Endothelial cell (in vitro differentiated cells): ENCODE results near the gene IL10RA. TPM values are rescaled to one million over a fixed set of nuclear protein-coding genes. Genes with fewer than 3 reads are reported as not detected.

Source experiments
- DNase-seq: peaks from one replicate; pipeline ENCODE4 v3.0.0; 2021; ENCODE audit warnings: low spot score
- H3K27ac Mint-ChIP-seq: one replicate; pipeline ENCODE4 v1.8.0; 2021; ENCODE audit warnings: mixed read lengths, inconsistent platforms; ENCODE audit not compliant: unreplicated experiment
- H3K27me3 Mint-ChIP-seq: one replicate; pipeline ENCODE4 v1.8.0; 2021; ENCODE audit warnings: mild to moderate bottlenecking, moderate library complexity, mixed read lengths, inconsistent platforms; ENCODE audit not compliant: unreplicated experiment
- H3K36me3 Mint-ChIP-seq: one replicate; pipeline ENCODE4 v1.8.0; 2021; ENCODE audit warnings: mild to moderate bottlenecking, low read depth, mixed read lengths, inconsistent platforms; ENCODE audit not compliant: unreplicated experiment
- H3K4me1 Mint-ChIP-seq: one replicate; pipeline ENCODE4 v1.8.0; 2021; ENCODE audit warnings: mild to moderate bottlenecking, mixed read lengths, inconsistent platforms; ENCODE audit not compliant: unreplicated experiment
- H3K4me3 Mint-ChIP-seq: one replicate; pipeline ENCODE4 v1.8.0; 2021; ENCODE audit warnings: mild to moderate bottlenecking, mixed read lengths, inconsistent platforms; ENCODE audit not compliant: unreplicated experiment
- H3K9me3 Mint-ChIP-seq: one replicate; pipeline ENCODE4 v1.8.0; 2021; ENCODE audit warnings: mixed read lengths, inconsistent platforms; ENCODE audit not compliant: unreplicated experiment
- total RNA-seq: library from RNA; stranded (reverse); fragmentation: NEBNext Ultra II Directional; extraction: Animal tissue kit (Norgen Biotek cat#: 25700); gene quantifications from one replicate; pipeline ENCODE4 v1.2.1, GENCODE V29; 2021; ENCODE audit not compliant: unreplicated experiment
- TF ChIP-seq, protein P1 (sequence below): fragments of 200-600 bp; sonication (generic); IDR thresholded peaks from one replicate; pipeline ENCODE4 v1.5.0; 2021; ENCODE audit warnings: antibody characterized with exemption; ENCODE audit not compliant: unreplicated experiment

Gene IL10RA
- total RNA-seq, 1 donor from 2014 or later, result 0.82 TPM

DNA sequence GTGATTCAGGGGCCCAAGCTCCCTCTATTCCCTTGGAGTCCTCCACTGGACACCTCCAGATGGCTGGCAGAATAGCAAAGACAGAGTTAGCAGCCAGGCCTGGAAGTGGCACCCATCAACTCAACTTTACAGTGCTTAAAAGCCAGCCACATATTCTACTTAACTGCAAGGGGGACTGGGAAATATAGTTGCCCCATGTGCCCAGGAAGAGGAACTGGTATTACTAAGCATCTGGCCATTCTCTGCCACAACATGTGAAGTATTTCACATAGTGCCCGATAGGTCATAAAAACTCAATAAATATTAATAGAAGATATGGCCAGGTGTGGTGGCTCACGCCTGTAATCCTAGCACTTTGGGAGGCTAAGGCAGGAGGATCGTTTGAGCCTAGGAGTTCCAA, 5.5 kb upstream of the IL10RA start:
- DNase-seq, result no peak
- Mint-ChIP-seq H3K36me3 (no peaks in the 10 kb centered on the region), H3K27ac (no peak overlapping the region), H3K4me3 (no peak overlapping the region), H3K9me3 (no peaks in the 10 kb centered on the region), H3K27me3 (peaks cover 6% of the 10 kb centered on the region), H3K4me1 (peaks cover 19% of the 10 kb centered on the region)
- TF ChIP-seq, protein P1, sequence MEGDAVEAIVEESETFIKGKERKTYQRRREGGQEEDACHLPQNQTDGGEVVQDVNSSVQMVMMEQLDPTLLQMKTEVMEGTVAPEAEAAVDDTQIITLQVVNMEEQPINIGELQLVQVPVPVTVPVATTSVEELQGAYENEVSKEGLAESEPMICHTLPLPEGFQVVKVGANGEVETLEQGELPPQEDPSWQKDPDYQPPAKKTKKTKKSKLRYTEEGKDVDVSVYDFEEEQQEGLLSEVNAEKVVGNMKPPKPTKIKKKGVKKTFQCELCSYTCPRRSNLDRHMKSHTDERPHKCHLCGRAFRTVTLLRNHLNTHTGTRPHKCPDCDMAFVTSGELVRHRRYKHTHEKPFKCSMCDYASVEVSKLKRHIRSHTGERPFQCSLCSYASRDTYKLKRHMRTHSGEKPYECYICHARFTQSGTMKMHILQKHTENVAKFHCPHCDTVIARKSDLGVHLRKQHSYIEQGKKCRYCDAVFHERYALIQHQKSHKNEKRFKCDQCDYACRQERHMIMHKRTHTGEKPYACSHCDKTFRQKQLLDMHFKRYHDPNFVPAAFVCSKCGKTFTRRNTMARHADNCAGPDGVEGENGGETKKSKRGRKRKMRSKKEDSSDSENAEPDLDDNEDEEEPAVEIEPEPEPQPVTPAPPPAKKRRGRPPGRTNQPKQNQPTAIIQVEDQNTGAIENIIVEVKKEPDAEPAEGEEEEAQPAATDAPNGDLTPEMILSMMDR, result no peak

DNA sequence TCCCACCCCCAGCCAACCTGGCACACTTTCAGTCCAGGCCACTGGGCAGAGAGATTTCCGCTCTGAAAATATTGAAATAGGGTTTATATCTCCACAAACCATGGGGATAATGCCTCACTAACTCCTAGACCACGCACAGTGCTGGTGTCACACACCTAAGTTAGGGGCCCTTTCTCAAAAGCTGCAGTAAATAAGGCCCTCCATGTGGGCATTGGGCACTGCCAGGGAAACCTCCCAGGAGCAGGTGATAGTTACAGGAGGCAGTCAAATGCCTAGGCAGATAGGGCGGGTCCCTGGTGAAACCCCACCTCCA, 3.1 kb upstream of the IL10RA start:
- Mint-ChIP-seq H3K27me3 (peaks cover 15% of the 10 kb centered on the region), H3K27ac (no peak overlapping the region), H3K9me3 (no peaks in the 10 kb centered on the region), H3K36me3 (no peaks in the 10 kb centered on the region), H3K4me3 (no peak overlapping the region), H3K4me1 (no peaks in the 10 kb centered on the region)
- no peak for DNase-seq
- TF ChIP-seq, protein P1, result no peak

DNA sequence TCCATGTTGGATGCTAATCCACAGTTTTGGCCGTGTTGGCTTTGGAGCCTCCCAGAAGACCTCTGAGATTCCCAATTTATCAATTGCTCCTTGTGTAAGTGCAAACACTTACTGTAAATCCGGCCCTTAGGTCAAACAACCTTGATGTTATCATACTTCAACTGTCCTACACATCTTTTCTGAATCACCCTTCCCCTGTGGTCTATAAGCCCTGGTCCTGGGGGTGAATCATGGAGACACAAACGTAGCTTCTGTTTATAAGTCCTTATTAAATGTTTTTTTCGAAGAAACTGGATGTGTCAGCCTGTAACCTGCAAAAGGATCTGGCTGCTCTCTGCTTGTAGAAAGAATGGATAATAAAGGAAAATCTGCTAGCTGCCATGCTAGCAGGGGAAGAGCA, 1.7 kb upstream of the IL10RA start:
- H3K27me3 Mint-ChIP-seq, result peaks cover 14% of the 10 kb centered on the region
- H3K4me1 Mint-ChIP-seq, result no peaks in the 10 kb centered on the region
- H3K9me3 Mint-ChIP-seq, result no peaks in the 10 kb centered on the region
- no peak overlapping the region for H3K4me3 Mint-ChIP-seq
- DNase-seq, result no peak
- no peak overlapping the region for H3K27ac Mint-ChIP-seq
- TF ChIP-seq, protein P1, result no peak
- H3K36me3 Mint-ChIP-seq, result no peaks in the 10 kb centered on the region

DNA sequence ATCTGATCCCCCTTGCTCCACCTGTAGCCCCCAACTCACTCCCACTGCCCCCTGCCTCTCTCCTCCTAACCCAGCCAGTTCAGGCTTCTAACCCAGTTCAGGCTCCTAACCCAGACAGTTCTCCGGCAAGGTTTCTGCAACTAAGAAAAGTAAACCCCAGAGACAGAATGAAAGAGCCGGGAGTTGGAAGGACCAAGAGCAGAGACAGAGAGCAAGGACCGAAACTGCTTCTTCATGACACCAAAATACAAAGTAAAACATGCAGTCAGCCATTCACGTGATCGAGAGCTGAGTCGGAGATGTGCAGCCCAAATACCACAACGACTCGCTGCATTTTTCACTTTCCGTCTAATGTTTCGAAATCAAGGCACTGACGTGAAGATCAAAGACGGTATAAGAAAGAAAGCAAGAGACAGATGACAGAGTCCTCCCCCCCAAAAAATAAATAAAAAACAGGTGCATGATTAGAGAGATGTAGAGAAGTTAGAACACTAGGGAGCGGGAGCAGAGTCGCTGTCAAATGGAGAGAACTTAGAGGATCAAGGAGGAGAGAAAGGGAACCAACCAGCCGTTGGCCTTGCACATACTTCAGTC, 884 bp downstream of the IL10RA start:
- no peak for DNase-seq
- no peaks in the 10 kb centered on the region for H3K36me3 Mint-ChIP-seq
- H3K27ac Mint-ChIP-seq, result no peak overlapping the region
- peak overlapping the region; percentile 78 for H3K4me3 Mint-ChIP-seq
- TF ChIP-seq, protein P1, result no peak
- H3K9me3 Mint-ChIP-seq, result no peaks in the 10 kb centered on the region
- H3K4me1 Mint-ChIP-seq, result no peaks in the 10 kb centered on the region
- peaks cover 14% of the 10 kb centered on the region for H3K27me3 Mint-ChIP-seq

DNA sequence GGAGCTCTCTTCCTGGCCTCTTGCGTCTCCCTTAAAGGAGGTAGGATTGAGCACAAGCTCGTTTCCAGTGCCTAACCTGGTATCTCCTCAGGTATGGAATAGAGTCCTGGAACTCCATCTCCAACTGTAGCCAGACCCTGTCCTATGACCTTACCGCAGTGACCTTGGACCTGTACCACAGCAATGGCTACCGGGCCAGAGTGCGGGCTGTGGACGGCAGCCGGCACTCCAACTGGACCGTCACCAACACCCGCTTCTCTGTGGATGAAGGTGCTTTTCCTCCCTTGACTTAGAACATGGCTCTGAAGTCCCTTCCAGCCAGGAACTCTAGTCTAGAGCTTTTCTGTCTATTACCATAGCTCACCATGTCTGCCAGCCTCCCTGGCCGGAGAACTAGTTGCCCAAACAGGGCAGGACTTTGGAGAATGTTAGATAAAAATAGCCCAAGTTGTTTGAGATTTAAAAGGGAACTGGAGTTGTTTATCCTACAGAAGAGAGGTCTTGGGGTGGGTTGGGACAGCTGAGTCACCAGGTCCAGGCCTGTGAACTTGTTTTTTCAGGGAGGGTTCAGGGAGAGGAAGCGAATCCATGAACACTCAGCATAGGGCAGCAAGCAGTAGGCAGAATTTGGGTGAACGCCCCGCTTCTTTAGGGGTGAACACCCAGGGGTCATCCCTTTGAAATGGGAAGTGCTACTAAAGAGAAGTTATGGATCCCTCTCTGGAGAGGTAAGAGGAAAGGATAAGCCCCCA, 3.3 kb downstream of the IL10RA start:
- TF ChIP-seq, protein P1, result no peak
- DNase-seq, result no peak
- H3K4me3 Mint-ChIP-seq, result peak overlapping the region; percentile 56
- H3K9me3 Mint-ChIP-seq, result no peaks in the 10 kb centered on the region
- no peaks in the 10 kb centered on the region for H3K36me3 Mint-ChIP-seq
- no peak overlapping the region for H3K27ac Mint-ChIP-seq
- peaks cover 16% of the 10 kb centered on the region for H3K27me3 Mint-ChIP-seq
- H3K4me1 Mint-ChIP-seq, result peaks cover 3% of the 10 kb centered on the region
